Activated CD8-positive, alpha-beta memory T cell treated with anti-CD3 and anti-CD28 coated beads, Interleukin-2, amount 50 U/mL, for 4 hours (primary cell): Measurements from ENCODE around the gene OR1D5.

Source experiments
- DNase-seq: peaks from one replicate; pipeline ENCODE4 v3.0.0-alpha.2; 2020

The OR1D5 gene

DNA sequence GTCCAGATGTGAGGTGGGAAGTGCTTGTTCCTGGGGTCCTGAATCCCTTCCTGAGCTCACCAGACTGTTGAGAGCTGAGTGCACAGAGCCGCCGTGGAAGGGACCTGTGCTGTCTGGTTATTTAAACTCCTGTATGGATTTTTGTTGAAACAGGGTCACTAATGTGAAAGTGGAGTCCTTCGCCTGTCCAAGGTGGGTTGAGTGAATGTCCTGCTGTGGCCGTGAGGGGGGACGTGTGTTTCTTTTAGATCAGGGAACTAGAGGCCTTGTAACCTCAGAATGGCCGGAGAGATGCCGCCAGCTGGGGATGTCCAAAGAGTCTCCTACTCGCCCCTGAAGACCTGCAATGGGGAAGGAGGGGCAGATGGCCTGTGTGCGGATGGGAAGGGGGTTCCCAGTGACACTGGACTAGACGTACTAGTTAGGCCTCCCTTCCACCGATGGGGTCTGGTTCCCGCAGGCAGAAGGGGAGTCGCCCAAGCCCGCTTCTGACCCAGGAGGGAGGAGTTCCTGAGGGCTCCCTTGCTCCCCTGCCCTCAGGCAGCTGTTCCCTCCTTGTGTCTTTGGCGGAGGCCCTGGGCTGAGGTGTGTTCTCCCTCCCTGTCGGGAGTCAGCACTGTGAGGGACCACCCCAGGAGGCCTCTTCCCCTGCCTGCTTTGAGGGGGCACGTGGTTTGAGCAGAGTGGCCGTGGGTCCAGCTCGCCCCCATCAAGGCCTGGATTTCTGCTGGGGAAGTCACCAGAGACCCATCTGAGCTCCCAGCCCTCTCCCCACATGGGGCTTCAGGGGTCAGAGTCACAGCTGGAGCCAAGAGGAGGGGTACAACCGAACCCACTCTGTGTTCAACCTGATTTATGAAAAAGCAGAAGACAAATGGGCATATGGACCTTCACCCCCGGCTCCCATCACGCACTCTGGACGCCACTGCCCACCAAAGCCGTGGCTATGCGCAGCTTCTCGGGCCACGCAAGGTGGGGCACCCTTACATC, 30.9 kb downstream of the OR1D5 start:
- peak; percentile 9 for DNase-seq

DNA sequence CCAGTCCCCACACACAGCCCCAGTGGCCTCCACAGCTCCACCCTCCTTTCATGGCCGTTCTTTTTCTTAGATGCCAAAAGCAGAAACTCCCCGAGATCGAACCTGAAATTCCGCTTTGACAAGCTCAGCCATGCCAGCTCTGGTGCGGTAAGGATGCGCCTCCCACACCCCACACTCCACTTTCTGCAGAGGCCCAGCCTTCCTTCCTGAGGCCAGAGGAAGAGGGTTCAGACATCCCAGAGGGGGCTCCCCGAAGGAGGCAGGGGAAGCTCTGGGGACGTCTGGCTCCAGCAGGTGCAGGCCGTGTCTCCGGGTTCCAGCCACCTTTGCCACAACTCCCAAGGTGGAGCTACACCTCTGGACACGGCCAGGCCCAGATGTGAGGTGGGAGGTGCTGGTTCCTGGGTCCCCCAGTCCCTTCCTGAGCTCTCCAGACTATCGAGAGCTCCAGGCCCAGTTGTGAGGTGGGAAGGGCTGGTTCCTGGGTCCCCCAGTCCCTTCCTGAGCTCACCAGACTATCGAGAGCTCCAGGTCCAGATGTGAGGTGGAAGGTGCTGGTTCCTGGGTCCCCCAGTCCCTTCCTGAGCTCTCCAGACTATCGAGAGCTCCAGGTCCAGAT, 32.4 kb downstream of the OR1D5 start:
- peak; percentile 8 for DNase-seq

DNA sequence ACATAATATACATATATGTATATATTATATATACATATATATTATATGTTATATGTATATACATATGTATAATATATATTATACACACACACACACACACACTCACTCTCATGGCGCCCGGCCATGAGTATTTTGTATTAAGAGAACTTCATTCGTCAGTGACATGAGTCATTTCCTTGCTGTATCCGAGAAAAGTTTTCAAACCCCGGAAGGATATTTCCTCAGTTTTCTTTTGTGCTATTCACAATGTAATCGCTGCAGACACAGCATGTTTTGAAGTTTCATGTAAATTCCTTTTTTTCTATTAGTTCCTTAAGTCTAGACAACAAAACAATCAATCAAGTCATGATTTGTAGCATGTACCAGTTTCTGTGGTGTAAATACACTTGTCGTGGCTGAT, 33.3 kb downstream of the OR1D5 start:
- DNase-seq = no peak

DNA sequence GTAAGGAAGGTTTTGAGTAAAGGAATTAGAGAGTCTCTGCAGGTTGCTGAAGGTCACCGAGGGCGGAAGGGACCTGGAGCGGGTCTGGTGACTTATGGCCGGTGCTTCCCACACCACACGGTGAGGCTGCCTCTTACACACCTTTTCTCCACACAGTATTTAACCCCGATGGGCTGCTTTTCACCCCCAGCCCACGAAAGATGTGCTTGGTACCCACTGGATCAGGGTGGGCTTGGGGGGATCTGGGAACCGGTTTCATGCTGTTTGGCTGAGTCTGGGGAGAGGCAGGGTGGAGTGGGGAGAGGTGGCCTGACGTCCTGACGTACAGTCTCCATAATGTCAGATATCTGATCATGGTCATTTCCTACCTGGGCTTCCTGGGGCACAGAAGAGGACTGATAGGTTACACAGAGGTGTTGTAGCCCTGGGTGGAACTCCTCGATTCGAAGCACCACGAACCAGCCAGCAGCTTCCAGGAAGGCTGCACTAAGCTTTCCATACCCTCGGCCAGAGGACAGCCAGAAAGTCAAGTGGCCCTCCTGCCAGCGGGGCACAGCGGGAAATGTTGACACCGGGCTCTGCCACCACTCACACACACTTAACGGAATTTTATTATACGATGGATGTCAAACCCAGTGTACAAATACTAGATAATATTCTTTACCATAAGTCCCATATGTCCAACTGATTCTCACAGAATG, 34.0 kb downstream of the OR1D5 start:
- DNase-seq = no peak

DNA sequence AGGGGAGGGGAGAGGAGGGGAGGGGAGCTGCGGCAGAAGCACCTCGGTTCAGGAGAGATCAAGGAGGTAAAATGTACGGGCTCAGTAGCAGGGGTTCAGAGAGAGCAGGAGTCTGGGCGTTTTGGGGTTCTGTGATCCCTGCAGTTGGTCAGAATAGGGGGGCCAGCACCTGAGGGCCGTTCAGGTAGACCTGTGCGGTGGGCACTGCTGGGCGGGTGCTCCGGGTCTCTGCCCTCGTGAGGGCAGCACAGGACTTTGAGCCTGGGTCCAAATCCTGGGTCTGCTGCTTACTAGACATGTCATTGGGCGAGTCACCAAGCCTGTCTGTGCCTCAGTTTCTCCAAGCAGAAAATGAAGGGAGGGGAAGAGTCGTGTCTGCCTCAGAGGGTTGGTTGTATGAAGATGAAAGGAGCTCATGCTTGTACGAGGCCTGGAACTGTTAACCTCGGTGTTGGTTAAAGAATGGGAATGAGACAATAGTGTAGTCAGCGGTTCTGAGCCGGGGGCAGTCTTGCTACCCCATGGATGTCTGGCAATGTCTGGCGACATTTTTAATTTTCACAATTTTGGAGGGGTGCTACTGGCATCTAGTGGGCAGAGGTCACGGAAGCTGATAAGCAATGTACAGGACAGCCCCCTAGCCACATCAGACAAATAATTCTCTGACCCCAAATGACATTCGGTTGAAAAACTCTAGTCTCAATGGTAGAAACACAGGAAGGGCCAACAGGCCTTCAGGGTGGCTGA, 35.4 kb downstream of the OR1D5 start:
- peak; percentile 1 for DNase-seq

DNA sequence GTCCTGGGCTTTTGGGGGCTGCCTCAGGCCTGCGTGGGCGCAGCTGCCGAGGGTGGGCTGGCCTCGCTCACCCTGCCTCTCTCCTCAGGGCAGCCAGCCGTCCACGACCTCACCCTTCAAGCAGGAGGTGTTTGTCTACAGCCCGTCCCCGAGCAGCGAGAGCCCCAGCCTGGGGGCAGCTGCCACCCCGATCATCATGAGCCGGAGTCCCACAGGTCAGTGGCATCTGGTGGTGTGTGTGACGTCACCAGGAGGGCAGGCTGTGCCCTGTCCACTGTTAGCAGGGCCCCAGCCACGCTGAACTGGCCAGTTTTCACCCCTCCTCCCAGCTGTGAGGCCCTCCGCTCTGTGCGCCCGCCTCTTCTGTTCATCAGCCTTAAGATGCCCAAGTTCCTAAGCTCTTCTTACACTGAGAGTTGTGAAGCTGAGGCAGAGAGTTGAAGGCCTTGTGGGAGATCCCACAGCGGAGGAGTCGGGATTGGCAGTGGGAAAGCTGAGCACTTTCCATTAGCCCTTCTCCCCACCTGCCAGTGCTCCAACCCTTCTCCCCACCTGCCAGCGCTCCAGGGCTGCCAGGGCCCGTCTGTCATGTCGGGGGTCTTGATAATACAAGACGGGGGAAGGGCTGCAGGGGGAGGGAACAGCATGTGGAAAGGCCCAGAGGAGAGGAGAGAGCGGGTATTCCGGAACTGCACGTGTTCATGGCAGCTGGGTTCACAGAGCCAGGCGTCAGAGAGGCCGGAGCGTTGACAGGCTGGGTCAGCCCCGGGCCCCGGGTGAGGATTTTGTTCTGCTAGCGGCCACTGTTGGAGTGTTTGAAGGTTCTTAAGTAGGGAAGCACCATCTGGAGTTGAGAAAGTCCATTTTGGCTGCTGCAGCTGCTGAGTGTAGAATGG, 36.3 kb downstream of the OR1D5 start:
- peak; percentile 10 for DNase-seq

DNA sequence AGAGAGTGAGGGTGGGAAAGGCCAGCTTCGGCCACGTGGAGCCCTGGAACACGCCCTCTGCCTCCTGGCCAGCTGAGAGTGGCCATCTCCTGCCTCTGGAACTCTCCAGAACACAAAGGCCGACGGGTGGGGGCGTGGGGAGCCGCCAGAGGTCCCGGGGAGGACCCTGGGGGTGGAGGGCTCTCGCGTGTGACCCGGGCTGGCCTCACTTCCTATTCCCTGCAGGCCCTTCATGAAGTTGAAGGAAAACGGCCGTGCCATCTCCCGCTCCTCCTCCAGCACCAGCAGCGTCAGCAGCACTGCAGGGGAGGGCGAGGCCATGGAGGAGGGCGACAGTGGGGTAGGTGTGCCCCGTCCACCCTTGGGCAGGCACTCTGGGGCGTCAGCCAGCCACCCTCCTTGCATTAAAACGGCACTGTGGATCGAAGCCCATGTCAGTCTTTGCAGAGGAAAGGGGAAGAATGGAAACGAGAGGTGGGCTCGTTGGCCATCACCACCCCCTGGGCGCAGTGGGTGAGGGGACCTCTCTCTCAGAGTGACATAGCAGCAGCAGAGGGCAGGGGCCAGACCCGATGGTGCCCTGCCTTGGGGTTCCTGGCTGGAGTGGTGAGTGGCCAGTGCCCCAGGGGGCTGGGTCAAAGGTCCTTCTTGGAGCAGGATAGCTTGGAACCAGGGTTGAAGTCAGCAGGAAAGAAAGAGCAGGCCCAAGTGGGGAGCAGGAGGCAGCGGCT, 37.1 kb downstream of the OR1D5 start:
- peak; percentile 13 for DNase-seq

DNA sequence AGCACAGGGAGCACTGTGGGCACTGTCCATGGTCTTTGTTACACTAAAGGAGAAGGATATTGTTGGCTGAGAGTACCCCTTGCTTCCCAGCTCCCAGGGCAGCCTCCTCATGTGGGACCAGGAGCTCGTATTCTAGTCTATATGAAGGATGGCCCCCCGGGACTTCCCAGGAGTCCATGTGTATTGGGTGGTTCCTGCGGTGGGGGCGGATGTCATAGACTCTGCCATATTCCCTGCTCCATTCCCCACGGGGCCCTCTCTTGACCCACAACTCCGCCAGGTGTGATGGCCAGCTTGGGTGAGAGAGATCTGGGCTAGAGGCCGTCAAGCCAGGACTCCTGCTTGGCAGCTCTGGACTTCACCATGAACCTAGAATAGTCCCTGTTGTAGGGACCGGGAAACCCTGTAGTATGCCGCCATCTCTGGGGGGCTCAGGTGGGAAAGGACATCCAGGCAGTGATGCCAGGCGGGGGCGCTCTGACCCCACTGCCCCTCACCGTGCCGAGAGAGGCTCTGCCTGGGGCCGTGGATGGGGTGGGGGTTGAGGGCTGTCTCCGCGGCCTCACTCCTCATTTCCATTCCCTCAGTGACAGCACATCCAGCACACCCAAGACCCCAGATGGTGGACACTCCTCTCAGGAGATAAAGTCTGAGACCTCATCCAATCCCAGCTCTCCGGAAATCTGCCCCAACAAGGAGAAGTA, 37.8 kb downstream of the OR1D5 start:
- peak; percentile 13 for DNase-seq

DNA sequence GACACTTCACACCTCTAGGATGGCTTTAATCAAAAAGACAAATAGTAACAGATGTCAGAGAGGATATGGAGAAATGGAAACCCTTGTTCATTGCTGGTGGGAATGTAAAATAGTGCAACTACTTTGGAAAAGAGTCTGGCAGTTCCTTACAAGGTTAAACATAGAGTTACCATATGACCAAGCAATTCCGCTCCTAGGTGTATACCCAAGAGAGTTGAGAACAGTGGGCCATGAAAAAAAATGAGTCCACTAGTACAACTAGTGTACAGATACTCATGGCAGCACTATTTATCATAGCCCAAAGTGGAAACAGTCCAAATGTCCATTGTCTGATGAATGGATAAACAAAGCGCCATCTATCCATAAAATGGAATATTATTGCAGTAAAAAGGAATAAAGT, 39.1 kb downstream of the OR1D5 start:
- DNase-seq = no peak

DNA sequence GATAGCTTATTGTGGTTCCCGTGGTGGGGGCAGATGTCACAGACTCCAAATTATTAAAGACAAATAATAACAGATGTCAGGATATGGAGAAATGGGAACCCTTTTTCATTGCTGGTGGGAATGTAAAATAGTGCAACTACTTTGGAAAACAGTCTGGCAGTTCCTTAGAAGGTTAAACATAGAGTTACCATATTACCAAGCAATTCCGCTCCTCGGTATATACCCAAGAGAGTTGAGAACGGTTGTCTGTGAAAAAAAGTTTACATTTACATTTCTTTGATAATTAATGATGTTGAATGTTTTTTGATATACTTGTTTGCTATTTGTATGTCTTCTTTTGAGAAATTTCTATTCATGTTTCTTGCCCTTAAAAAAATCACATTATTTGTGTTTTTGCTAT, 41.2 kb downstream of the OR1D5 start:
- DNase-seq = no peak

DNA sequence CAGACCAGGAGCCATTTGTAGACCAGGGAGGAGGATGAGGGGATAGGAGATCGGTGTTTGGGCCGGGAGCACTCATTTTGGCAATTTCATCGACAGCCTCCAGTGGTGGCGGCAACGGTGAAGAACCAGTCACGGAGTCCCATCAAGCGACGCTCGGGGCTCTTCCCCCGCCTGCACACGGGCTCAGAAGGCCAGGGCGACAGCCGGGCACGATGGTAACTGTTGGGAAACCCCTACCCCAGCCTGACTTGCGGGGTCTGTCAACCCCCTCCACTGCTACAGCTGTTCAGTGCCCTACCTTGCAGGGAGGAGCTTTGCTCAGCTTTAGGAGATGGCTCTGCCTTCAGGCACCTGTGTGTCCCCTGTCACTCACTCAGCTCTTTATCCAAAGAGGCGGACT, 43.0 kb downstream of the OR1D5 start:
- DNase-seq = no peak

DNA sequence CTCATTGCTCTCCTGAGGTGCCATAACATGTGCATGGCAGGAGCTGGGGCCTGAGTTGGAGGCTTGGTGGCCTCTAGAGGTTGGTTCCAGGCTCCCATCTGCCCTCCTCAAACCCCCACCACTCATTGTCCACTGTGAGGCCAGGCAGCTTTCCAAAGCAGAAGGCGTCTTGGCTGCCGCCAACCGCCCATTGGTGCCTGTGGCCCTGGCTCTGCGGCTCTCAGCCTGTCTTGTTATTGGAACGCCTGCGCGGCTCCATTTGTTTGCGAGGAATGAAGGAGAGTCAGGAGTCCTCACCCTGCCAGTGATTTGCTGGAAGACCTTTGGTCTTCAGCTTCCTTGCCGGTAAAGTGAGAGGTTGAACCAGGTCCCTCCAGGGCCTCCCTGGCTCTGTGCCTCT, 43.6 kb downstream of the OR1D5 start:
- DNase-seq = no peak

DNA sequence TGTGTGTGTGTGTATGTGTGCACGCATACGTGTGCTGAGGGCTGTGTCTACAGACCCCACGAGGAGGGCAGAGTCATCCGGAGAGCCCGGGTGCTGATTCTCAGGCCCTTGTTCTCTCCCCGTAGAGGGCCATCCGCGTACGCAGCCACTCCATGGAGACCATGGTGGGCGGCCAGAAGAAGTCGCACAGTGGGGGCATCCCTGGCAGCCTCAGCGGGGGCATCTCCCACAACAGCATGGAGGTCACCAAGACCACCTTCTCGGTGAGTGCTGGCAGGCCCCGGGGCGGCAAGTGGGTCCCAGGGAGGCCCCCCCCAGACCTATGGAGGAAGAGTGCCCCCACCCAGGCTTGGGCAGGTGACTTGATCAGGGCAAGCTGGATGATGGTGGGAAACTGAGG, 45.5 kb downstream of the OR1D5 start:
- no peak for DNase-seq

DNA sequence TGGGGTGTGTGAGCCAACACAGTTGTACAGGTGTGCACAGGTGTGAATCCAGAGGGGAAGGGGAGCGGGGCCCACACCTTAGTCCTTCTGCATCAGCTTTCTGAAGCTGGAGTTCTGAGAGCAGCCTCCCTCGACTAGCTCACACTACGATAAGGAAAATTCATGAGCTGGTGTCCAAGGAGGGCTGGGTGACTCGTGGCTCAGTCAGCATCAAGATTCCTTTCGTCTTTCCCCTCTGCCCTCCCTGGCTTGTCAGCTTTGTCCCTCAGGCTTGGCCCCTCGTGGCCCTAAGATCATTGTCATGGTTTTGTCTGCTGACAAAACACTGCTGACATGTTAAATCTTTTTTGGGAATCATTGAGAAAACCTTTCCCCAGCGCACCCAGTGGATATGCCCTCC, 47.5 kb downstream of the OR1D5 start:
- DNase-seq = no peak

DNA sequence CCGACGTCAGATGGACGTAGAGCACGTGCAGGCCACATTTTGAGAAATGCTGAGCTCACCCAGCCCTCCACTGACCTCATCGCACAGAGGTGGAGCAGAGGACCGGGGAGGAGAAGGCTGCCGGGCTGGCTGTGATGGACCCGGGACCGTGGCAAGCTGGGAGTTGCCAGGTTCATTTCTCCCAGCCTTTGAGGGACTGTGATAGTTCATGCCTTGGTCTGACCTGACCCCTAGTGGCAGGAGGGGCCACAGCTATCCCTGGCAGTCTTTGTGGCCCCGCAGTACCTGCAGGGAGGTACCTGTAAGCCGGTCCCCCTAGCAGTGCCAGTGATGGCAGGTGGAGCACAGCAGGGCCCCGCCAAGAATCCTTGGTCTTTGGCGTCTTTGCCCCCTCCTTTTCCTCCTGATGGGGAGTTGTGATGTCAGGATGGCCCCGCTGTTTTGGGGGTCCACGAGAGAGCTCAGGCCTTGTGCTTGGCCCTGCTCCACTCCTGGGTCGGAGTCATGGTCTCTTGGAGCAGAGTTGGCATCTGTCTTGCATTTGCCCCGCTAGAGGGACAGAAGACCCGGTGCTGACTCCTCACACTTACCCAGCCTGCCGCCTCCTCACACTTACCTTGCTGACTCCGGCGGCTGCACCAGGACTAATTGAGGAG, 50.4 kb downstream of the OR1D5 start:
- DNase-seq = peak; percentile 63
